Endothelial cell of umbilical vein (primary cell): ENCODE data around the gene RGS19. TPM values are rescaled to one million over a fixed set of nuclear protein-coding genes. Genes with fewer than 3 reads are reported as not detected.

Source experiments
- BruUV-seq: library from RNA; stranded (reverse); fragments of 400-500 nt; replicated peaks from 2 replicates; lab custom pipeline; 2021; lab: Mats Ljungman, UMichigan
- CTCF ChIA-PET: fragments of 300-600, 350-600 bp; sonication (Branson Sonifier 250); formaldehyde crosslinking; loops from one replicate; lab custom pipeline; 2021; ENCODE audit warnings: antibody characterized with exemption, inconsistent platforms; lab: Charles Lee
- POLR2A ChIA-PET: fragments of 300-600, 350-600 bp; sonication (Branson Sonifier 250); formaldehyde crosslinking; loops from one replicate; lab custom pipeline; 2021; ENCODE audit warnings: antibody characterized with exemption, inconsistent platforms; lab: Charles Lee
- DNase-seq: peaks from one replicate; pipeline ENCODE4 v3.0.0-alpha.2; 2011; ENCODE audit warnings: low read depth, low spot score
- FAIRE-seq: peaks from 2 replicates; lab custom pipeline; 2011; peaks lifted over from hg19 to GRCh38; lab: Jason Lieb, UNC
- H2AFZ ChIP-seq: 2 replicates; pipeline ENCODE4 v1.6.0; 2012; ENCODE audit warnings: low read depth, low read length, control low read depth, inconsistent platforms
- H3K27ac ChIP-seq: 2 replicates; pipeline ENCODE4 v1.5.1; 2011; ENCODE audit warnings: low read depth, mild to moderate bottlenecking, control low read depth, low read length, moderate library complexity; ENCODE audit not compliant: insufficient read depth
- H3K27me3 ChIP-seq, 2 experiments: 2 replicates each; pipeline versions ENCODE4 v1.6.0 to v1.6.1; 2011; ENCODE audit warnings: low read length in 2 of 2, mixed read lengths in 1 of 2; ENCODE audit not compliant: control insufficient read depth in 2 of 2, insufficient read depth in 2 of 2
- H3K36me3 ChIP-seq, 2 experiments: 2 replicates in 1 of 2; 3 replicates in 1 of 2; pipeline ENCODE4 v1.5.1; 2011; ENCODE audit warnings: low read length in 2 of 2, mild to moderate bottlenecking in 1 of 2, moderate library complexity in 1 of 2; ENCODE audit not compliant: control insufficient read depth in 2 of 2, insufficient read depth in 2 of 2; ENCODE audit errors: extremely low read depth in 1 of 2
- H3K4me1 ChIP-seq: 3 replicates; pipeline ENCODE4 v1.5.1; 2011; ENCODE audit warnings: mild to moderate bottlenecking, low read length; ENCODE audit not compliant: control insufficient read depth, insufficient read depth; ENCODE audit errors: extremely low read depth
- H3K4me2 ChIP-seq: 2 replicates; pipeline ENCODE4 v1.6.1; 2011; ENCODE audit warnings: low read length, control low read depth, mixed read lengths; ENCODE audit not compliant: insufficient read depth
- H3K4me3 ChIP-seq, 3 experiments: fragments of 200-600 bp in 1 of 3; sonication (generic), shearing (Covaris generic) in 1 of 3; replicated peaks in 1 of 3; 2 replicates each; pipeline ENCODE4 v1.5.1; 2011 to 2016; ENCODE audit warnings: control low read depth in 3 of 3, low read length in 3 of 3, mild to moderate bottlenecking in 2 of 3, inconsistent platforms in 1 of 3, low read depth in 1 of 3, moderate library complexity in 1 of 3; ENCODE audit not compliant: insufficient read depth in 1 of 3
- H3K79me2 ChIP-seq: 2 replicates; pipeline ENCODE4 v1.6.0; 2012; ENCODE audit warnings: low read length, inconsistent platforms; ENCODE audit not compliant: control insufficient read depth, insufficient read depth
- H3K9ac ChIP-seq: replicated peaks from 2 replicates; pipeline ENCODE3; 2011; ENCODE audit warnings: low read length, control low read depth; ENCODE audit not compliant: insufficient read depth; ENCODE audit errors: extremely low read depth
- H3K9me1 ChIP-seq: replicated peaks from 3 replicates; pipeline ENCODE4 v1.6.0; 2011; ENCODE audit warnings: mild to moderate bottlenecking, low read length; ENCODE audit not compliant: control insufficient read depth, insufficient read depth; ENCODE audit errors: extremely low read depth
- H3K9me3 ChIP-seq: replicated peaks from 2 replicates; pipeline ENCODE4 v1.5.1; 2012; ENCODE audit warnings: low read length, inconsistent platforms; ENCODE audit not compliant: control insufficient read depth, insufficient read depth
- H4K20me1 ChIP-seq: replicated peaks from 2 replicates; pipeline ENCODE3; 2011; ENCODE audit warnings: mild to moderate bottlenecking, low read length; ENCODE audit not compliant: control insufficient read depth, insufficient read depth; ENCODE audit errors: extremely low read depth
- EZH2 ChIP-seq: IDR thresholded peaks from 2 replicates; pipeline ENCODE4 v1.6.1; 2012; ENCODE audit warnings: borderline replicate concordance, low read depth, mild to moderate bottlenecking, moderate library complexity, low read length, inconsistent platforms; ENCODE audit not compliant: severe bottlenecking
- FOS ChIP-seq: IDR thresholded peaks from 2 replicates; pipeline ENCODE4 v1.6.1; 2011; ENCODE audit warnings: mild to moderate bottlenecking, low read length, moderate library complexity, borderline replicate concordance; ENCODE audit not compliant: insufficient read depth
- GATA2 ChIP-seq: IDR thresholded peaks from 2 replicates; pipeline ENCODE4 v1.7.0; 2011; ENCODE audit warnings: low read depth, mild to moderate bottlenecking, moderate library complexity, mixed read lengths, low read length; ENCODE audit not compliant: insufficient read length, insufficient read depth
- JUN ChIP-seq: IDR thresholded peaks from 2 replicates; pipeline ENCODE4 v1.6.1; 2011; ENCODE audit warnings: borderline replicate concordance, low read depth; ENCODE audit not compliant: insufficient read length, insufficient read depth
- MAX ChIP-seq: IDR thresholded peaks from 2 replicates; pipeline ENCODE4 v1.6.1; 2011; ENCODE audit not compliant: insufficient read depth, insufficient read length
- MYC ChIP-seq: IDR thresholded peaks from one replicate; pipeline ENCODE4 v1.6.1; 2011; ENCODE audit warnings: mild to moderate bottlenecking, low read depth, low read length
- POLR2A ChIP-seq: IDR thresholded peaks from 2 replicates; pipeline ENCODE4 v1.6.1; 2012; ENCODE audit warnings: low read depth, mild to moderate bottlenecking, control low read depth, low read length
- POLR2AphosphoS5 ChIP-seq: IDR thresholded peaks from 2 replicates; pipeline ENCODE4 v1.6.1; 2012; ENCODE audit warnings: low read depth, mild to moderate bottlenecking, control low read depth, low read length, moderate library complexity; ENCODE audit not compliant: insufficient read depth
- dilution Hi-C: fragments of 300-500 bp; cut with MboI; formaldehyde crosslinking; loops from one replicate; pipeline ENCODE4 v1.15.0; 2019; ENCODE audit warnings: low sequenced_read_pairs; ENCODE audit not compliant: extremely low pct_ligation_motif_present
- intact Hi-C: fragments of 100-400 bp; cut with micrococcal nuclease; formaldehyde crosslinking; loops from one replicate; pipeline ENCODE4 v1.10.0; 2022
- polyA plus RNA-seq, 4 experiments: library from polyadenylated mRNA; depleted of rRNA in 3 of 4; stranded (reverse) in 3 of 4; unstranded in 1 of 4; fragments of >200 nt; gene quantifications; 2 replicates each; pipeline versions ENCODE4 v1.2.1 to v1.2.3, GENCODE V29; 2011 to 2012; ENCODE audit warnings: missing spikeins in 1 of 4
- total RNA-seq: library from RNA; stranded (reverse); gene quantifications from 2 replicates; pipeline ENCODE4 v1.2.3, GENCODE V29; 2021
- TF ChIP-seq, protein P1 (sequence below), 2 donors: IDR thresholded peaks; 1 replicate in 1 of 2; 2 replicates in 1 of 2; pipeline ENCODE4 v1.5.1; 2011; ENCODE audit warnings: low read length in 2 of 2, mild to moderate bottlenecking in 2 of 2, moderate library complexity in 2 of 2, control low read depth in 1 of 2, inconsistent platforms in 1 of 2, low read depth in 1 of 2; ENCODE audit not compliant: insufficient read depth in 1 of 2; ENCODE audit errors: extremely low read depth in 1 of 2

The RGS19 gene
- total and polyA plus RNA-seq, 2 donors (not counting 3 experiments of a cell fraction or from before 2014, with no cell fraction given) = 27.8 to 33.7 TPM

DNA sequence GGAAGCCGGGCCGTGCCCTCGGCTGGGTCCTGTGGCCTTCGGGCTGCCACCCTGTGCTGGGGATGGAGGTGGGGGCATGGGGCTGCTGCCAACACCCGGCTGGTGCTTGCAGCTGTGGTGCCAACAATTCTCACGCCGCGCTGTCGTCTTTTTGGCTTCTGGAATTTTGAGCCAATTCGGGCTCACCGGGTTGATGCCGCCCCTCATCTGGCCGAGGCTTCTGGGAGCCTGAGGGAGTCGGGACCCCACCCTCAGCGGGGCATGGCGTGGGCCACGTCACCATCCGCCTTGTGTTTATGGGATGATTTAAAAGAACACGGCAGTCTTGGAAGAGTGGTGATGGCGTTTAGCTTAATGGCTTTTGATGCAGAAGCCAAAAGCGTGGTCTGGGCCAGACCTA lies 36.7 kb upstream of the RGS19 start:
- ChIA-PET POLR2A (no interaction called here), CTCF (interaction anchor here (1.6 to 8.0 kb wide), 2 partner anchors 13 to 32 kb away, joined by 9 to 66 read pairs; partner anchors contain the start of gene LKAAEAR1)
- no peak for TF ChIP-seq MYC
- TF ChIP-seq FOS = no peak
- TF ChIP-seq JUN = no peak
- no peak for TF ChIP-seq GATA2
- TF ChIP-seq, protein P1, sequence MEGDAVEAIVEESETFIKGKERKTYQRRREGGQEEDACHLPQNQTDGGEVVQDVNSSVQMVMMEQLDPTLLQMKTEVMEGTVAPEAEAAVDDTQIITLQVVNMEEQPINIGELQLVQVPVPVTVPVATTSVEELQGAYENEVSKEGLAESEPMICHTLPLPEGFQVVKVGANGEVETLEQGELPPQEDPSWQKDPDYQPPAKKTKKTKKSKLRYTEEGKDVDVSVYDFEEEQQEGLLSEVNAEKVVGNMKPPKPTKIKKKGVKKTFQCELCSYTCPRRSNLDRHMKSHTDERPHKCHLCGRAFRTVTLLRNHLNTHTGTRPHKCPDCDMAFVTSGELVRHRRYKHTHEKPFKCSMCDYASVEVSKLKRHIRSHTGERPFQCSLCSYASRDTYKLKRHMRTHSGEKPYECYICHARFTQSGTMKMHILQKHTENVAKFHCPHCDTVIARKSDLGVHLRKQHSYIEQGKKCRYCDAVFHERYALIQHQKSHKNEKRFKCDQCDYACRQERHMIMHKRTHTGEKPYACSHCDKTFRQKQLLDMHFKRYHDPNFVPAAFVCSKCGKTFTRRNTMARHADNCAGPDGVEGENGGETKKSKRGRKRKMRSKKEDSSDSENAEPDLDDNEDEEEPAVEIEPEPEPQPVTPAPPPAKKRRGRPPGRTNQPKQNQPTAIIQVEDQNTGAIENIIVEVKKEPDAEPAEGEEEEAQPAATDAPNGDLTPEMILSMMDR (IDR thresholded peaks at IDR 0.05; ENCODE audit: extremely low read depth in 1 of 2, insufficient read depth in 1 of 2, low read depth in 1 of 2, low read length in 2 of 2) = no peak
- TF ChIP-seq EZH2 = no peak
- no peak for TF ChIP-seq POLR2AphosphoS5
- TF ChIP-seq MAX = no peak
- TF ChIP-seq POLR2A = no peak
- Histone ChIP-seq H3K4me3 (no peak overlapping the region), H3K36me3 (no peaks in the 10 kb centered on the region), H3K9me3 (no peaks in the 10 kb centered on the region), H3K27ac (no peak overlapping the region), H4K20me1 (no peaks in the 10 kb centered on the region), H3K79me2 (no peaks in the 10 kb centered on the region), H2AFZ (no peak overlapping the region), H3K9ac (no peak overlapping the region), H3K4me2 (no peak overlapping the region), H3K4me1 (no peaks in the 10 kb centered on the region), H3K27me3 (peaks cover 1 to 2% of the 10 kb centered on the region in 2 experiments), H3K9me1 (no peaks in the 10 kb centered on the region)
- dilution Hi-C loops (no loop called here), intact Hi-C loops (no loop called here)
- BruUV-seq = no TSS peak
- no peak for FAIRE-seq
- no peak for DNase-seq
